ENCODE measurements around the gene C10orf105. TPM values are rescaled to one million over a fixed set of nuclear protein-coding genes. Genes with fewer than 3 reads are reported as not detected.

The C10orf105 gene
- total RNA-seq, 4 donors from 2014 or later, result 0.06 to 0.17 (median 0.11) TPM; not detected in 1

DNA sequence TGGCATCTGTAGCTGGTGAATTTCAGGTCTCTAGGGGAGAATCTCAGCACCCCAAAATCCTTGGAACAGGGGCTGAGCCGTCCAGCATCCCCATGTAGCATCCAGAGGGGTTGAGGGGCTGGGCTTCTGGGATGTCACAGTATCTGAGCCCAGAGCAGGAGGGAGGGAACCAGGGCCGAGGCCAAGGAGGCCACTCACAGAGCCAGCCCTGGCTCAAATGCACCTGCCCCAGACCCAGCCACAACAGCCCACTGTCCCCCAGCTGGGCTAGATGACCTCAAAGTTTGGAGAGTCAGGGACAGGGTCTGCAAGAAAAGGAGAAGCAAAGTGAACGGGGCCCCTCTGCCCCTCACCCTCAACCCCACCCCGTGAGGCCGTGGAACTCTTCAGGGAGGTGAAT lies 31.4 kb upstream of the C10orf105 start:
- Histone ChIP-seq H3K4me1 (peaks cover 65 to 89% (median 85%) of the 10 kb centered on the region in 4 donors), H3K4me3 (no peak overlapping the region), H3K27ac (replicated peaks in 1 of 4) (peak overlapping the region in 3 of 4 donors; percentile 29 to 76 (median 35)), H3K27me3 (no peaks in the 10 kb centered on the region), H3K9me3 (no peaks in the 10 kb centered on the region), H3K36me3 (peaks cover 37 to 66% (median 63%) of the 10 kb centered on the region in 4 donors)
- TF ChIP-seq CTCF (IDR thresholded peaks at IDR 0.05), result no peak
- TF ChIP-seq POLR2A (IDR thresholded peaks at IDR 0.05; ENCODE audit: low read depth), result no peak
- no peak for TF ChIP-seq POLR2AphosphoS5 (IDR thresholded peaks at IDR 0.05)
- TF ChIP-seq EP300 (IDR thresholded peaks at IDR 0.05), result no peak
- 67% methylated on average over 4 of the region's 5 CpGs for WGBS
- intact Hi-C loops (cut with DNase I), result no loop called here
- no peak for DNase-seq (ENCODE audit: extremely low spot score)

DNA sequence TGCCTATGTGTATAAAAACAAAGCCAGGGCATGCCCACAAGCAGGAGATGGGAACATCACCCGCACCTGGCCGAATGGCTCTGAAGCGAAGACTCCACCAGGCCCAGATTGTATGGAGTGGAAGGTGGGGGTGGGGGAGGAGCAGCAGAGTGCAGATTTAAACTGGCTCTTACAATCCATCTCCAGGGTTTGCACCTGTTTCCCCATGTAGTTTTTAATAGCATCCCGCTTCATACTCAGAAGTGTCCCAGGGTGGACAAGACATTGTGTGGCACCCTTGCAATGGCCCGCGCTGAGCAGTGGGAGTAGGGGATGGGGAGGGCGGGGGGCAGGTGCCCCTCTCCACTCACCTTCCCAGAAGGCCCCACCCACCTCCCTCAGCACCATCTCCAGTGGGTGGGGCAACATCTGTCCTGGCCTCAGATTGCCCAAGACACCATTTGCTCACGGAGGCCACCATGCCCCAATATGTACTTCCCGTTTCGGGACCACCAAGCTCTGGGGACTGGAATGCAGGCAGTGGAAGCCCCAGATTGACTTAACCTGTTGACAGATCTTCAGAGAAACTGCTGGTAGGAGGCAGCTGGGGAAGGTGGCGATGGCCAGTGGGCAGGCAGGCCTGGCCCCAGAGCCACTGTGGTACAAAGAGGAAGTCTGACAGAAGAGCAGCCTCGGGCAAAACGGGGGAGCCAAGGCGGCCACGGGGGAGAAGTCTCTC lies 30.7 kb upstream of the C10orf105 start:
- DNase-seq (ENCODE audit: extremely low spot score), result no peak
- no peak overlapping the region for H3K4me3 ChIP-seq
- H3K27ac ChIP-seq (replicated peaks in 1 of 4), result peak overlapping the region; percentile 64 to 76 (median 68)
- intact Hi-C loops (cut with DNase I), result no loop called here
- H3K4me1 ChIP-seq, result peaks cover 72 to 91% (median 86%) of the 10 kb centered on the region in 4 donors
- 80% methylated on average over 14 of the region's 15 CpGs for WGBS
- H3K27me3 ChIP-seq, result no peaks in the 10 kb centered on the region
- peaks cover 37 to 59% (median 58%) of the 10 kb centered on the region in 4 donors for H3K36me3 ChIP-seq
- no peak for TF ChIP-seq POLR2AphosphoS5 (IDR thresholded peaks at IDR 0.05)
- TF ChIP-seq POLR2A (IDR thresholded peaks at IDR 0.05; ENCODE audit: low read depth), result no peak
- TF ChIP-seq CTCF (IDR thresholded peaks at IDR 0.05), result no peak
- TF ChIP-seq EP300 (IDR thresholded peaks at IDR 0.05), result no peak
- H3K9me3 ChIP-seq, result no peaks in the 10 kb centered on the region

DNA sequence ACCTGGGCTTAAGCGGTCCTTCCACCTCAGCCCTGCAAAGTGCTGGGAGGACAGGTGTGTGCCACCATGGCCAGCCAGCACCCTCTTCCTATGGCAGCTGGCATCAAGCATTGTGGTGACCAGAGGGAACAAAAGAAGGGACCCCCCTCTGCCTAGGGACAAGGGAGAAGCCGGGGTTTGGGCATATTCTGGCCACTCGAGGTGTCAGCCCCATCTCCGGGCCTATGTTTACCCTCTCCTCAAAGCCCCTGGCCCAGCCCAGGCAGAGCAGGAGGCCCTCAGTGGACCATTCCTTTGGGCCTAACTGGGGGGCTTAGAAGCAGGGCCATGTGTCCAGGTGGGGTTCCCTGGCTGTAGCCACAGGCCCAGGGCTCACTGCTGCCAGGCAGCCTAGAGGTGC lies 29.8 kb upstream of the C10orf105 start:
- H3K4me3 ChIP-seq, result no peak overlapping the region
- peak overlapping the region; percentile 64 to 76 (median 68) for H3K27ac ChIP-seq (replicated peaks in 1 of 4)
- DNase-seq (ENCODE audit: extremely low spot score), result no peak
- peaks cover 65 to 83% (median 78%) of the 10 kb centered on the region in 4 donors for H3K4me1 ChIP-seq
- TF ChIP-seq POLR2A (IDR thresholded peaks at IDR 0.05; ENCODE audit: low read depth) (no peak), EP300 (IDR thresholded peaks at IDR 0.05) (no peak), CTCF (IDR thresholded peaks at IDR 0.05) (no peak), POLR2AphosphoS5 (IDR thresholded peaks at IDR 0.05) (no peak)
- peaks cover 35 to 50% (median 49%) of the 10 kb centered on the region in 4 donors for H3K36me3 ChIP-seq
- no peaks in the 10 kb centered on the region for H3K9me3 ChIP-seq
- intact Hi-C loops (cut with DNase I), result no loop called here
- 86% methylated on average over 1 of the region's 4 CpGs for WGBS
- H3K27me3 ChIP-seq, result no peaks in the 10 kb centered on the region

DNA sequence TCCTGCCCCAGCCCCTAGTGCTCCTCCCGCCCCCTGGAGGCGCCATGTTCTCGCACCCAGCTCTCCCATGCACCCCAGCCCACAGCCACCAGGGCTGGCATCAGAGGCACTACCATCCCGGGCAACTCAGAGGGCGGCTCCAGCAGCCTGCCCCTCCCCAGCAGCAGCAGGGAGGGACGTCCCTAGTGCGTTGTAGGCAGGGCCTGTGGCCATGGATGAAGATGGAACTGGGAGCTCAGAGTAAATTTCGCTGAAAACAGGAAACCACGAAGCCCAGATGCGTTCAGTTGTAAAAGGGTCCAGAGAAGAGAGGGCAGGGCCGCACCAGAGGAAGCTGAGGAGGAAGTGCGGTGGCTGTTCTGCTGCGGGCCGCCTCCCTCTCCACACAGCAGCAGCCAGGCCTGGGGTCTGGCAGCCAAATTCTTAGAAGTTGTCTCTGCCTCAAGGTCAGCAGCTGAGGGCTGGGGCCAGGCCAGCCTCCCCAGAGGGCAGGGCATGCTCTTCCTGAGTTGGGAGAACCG lies 29.2 kb upstream of the C10orf105 start:
- peaks cover 29 to 43% (median 43%) of the 10 kb centered on the region in 4 donors for H3K36me3 ChIP-seq
- no peaks in the 10 kb centered on the region for H3K27me3 ChIP-seq
- intact Hi-C loops (cut with DNase I), result no loop called here
- 32% methylated on average over 5 of the region's 15 CpGs for WGBS
- H3K9me3 ChIP-seq, result no peaks in the 10 kb centered on the region
- H3K4me3 ChIP-seq, result no peak overlapping the region
- TF ChIP-seq POLR2AphosphoS5 (IDR thresholded peaks at IDR 0.05) (peak; percentile 54 to 55), POLR2A (IDR thresholded peaks at IDR 0.05; ENCODE audit: low read depth) (no peak)
- H3K4me1 ChIP-seq, result peaks cover 58 to 76% (median 71%) of the 10 kb centered on the region in 4 donors
- peak overlapping the region; percentile 64 to 76 (median 68) for H3K27ac ChIP-seq (replicated peaks in 1 of 4)
- DNase-seq (ENCODE audit: extremely low spot score), result peak; percentile 94

Measured in esophagus muscularis mucosa (tissue), 4 donors.